Tibial artery (tissue), 4 donors: Measurements from ENCODE around the gene LCE2B.

ENCODE experiments used
- DNase-seq, 2 donors: peaks; one replicate each; pipeline ENCODE4 v3.0.0-alpha.2; 2019
- H3K27ac ChIP-seq, 2 donors: fragments of 200-600 bp; sonication (generic) in 1 of 2; 1 replicate in 1 of 2; 2 replicates in 1 of 2; pipeline ENCODE4 v1.5.1; 2018 to 2019; ENCODE audit warnings: mild to moderate bottlenecking in 1 of 2
- H3K27me3 ChIP-seq, 2 donors: fragments of 200-600 bp; sonication (generic) in 1 of 2; one replicate each; pipeline versions ENCODE4 v1.5.1 to v1.6.0; 2016 to 2019
- H3K36me3 ChIP-seq, 3 donors: fragments of 200-600 bp; sonication (generic) in 2 of 3; one replicate each; pipeline ENCODE4 v1.5.1; 2016 to 2019; ENCODE audit warnings: mild to moderate bottlenecking in 2 of 3
- H3K4me1 ChIP-seq, 4 donors: fragments of 200-600 bp; sonication (generic) in 2 of 4; 1 replicate in 3 of 4; 2 replicates in 1 of 4; pipeline ENCODE4 v1.5.1; 2016 to 2019
- H3K4me3 ChIP-seq, 2 donors: fragments of 200-600 bp; sonication (generic) in 1 of 2; 1 replicate in 1 of 2; 2 replicates in 1 of 2; pipeline ENCODE4 v1.5.1; 2018 to 2019; ENCODE audit warnings: mild to moderate bottlenecking in 2 of 2
- H3K9me3 ChIP-seq, 3 donors: fragments of 200-600 bp; sonication (generic) in 1 of 3; one replicate each; pipeline ENCODE4 v1.5.1; 2016 to 2019
- CTCF ChIP-seq, 2 experiments: fragments of 200-600 bp in 1 of 2; fragments of 450-650 bp in 1 of 2; IDR thresholded peaks; one replicate each; pipeline ENCODE4 v1.5.1; 2017 to 2019; ENCODE audit warnings: antibody characterized with exemption in 2 of 2, mild to moderate bottlenecking in 1 of 2, moderate library complexity in 1 of 2
- intact Hi-C: fragments of 100-400 bp; cut with DNase I; formaldehyde crosslinking; loops from one replicate; pipeline ENCODE4 v1.15.0; 2023; ENCODE audit warnings: low total_unique reads

Gene LCE2B

GRCh38 chr1:152699746-152700145, 13.8 kb downstream of the LCE2B start:
- intact Hi-C loops, result no loop called here
- H3K36me3 ChIP-seq, result no peaks in the 10 kb centered on the region
- H3K9me3 ChIP-seq, result no peaks in the 10 kb centered on the region
- no peak for TF ChIP-seq CTCF (IDR thresholded peaks at IDR 0.05)
- H3K27me3 ChIP-seq, result no peaks in the 10 kb centered on the region
- no peaks in the 10 kb centered on the region for H3K4me1 ChIP-seq
- H3K27ac ChIP-seq, result no peak overlapping the region
- DNase-seq, result no peak
- H3K4me3 ChIP-seq, result no peak overlapping the region

GRCh38 chr1:152707860-152708259, 21.9 kb downstream of the LCE2B start, which contains the start of gene LCE4A:
Gene LCE4A, plus strand, starts transcription at chr1:152708160. Its CDS starts 916 bp downstream, at chr1:152709076.
- DNase-seq, result no peak
- TF ChIP-seq CTCF (IDR thresholded peaks at IDR 0.05), result no peak
- no peaks in the 10 kb centered on the region for H3K9me3 ChIP-seq
- no peaks in the 10 kb centered on the region for H3K36me3 ChIP-seq
- H3K27ac ChIP-seq, result no peak within 1 kb of the TSS
- H3K4me1 ChIP-seq, result no peaks in the 10 kb centered on the region
- no peak within 1 kb of the TSS for H3K4me3 ChIP-seq
- H3K27me3 ChIP-seq, result no peaks in the 10 kb centered on the region
- intact Hi-C loops, result no loop called here

- Histone ChIP-seq H3K27ac (no peak overlapping the region), H3K9me3 (no peaks in the 10 kb centered on the region), H3K4me3 (no peak overlapping the region), H3K4me1 (no peaks in the 10 kb centered on the region), H3K36me3 (no peaks in the 10 kb centered on the region), H3K27me3 (no peaks in the 10 kb centered on the region)
- DNase-seq, result no peak
- TF ChIP-seq CTCF (IDR thresholded peaks at IDR 0.05), result no peak
- intact Hi-C loops, result no loop called here
Measured at GRCh38 chr1:152718238-152718637, 32.3 kb downstream of the LCE2B start.

- H3K4me3 ChIP-seq, result no peak overlapping the region
- TF ChIP-seq CTCF (IDR thresholded peaks at IDR 0.05), result no peak
- intact Hi-C loops, result no loop called here
- H3K9me3 ChIP-seq, result no peaks in the 10 kb centered on the region
- no peaks in the 10 kb centered on the region for H3K4me1 ChIP-seq
- no peak overlapping the region for H3K27ac ChIP-seq
- no peaks in the 10 kb centered on the region for H3K36me3 ChIP-seq
- no peak for DNase-seq
- H3K27me3 ChIP-seq, result no peaks in the 10 kb centered on the region
Measured at GRCh38 chr1:152725261-152725660, 39.3 kb downstream of the LCE2B start.

GRCh38 chr1:152728986-152729385, 43.1 kb downstream of the LCE2B start:
- TF ChIP-seq CTCF (IDR thresholded peaks at IDR 0.05), result no peak

GRCh38 chr1:152735648-152736047, 49.7 kb downstream of the LCE2B start:
- Histone ChIP-seq H3K4me1 (no peaks in the 10 kb centered on the region), H3K4me3 (no peak overlapping the region), H3K27me3 (no peaks in the 10 kb centered on the region), H3K27ac (no peak overlapping the region), H3K36me3 (no peaks in the 10 kb centered on the region), H3K9me3 (no peaks in the 10 kb centered on the region)
- TF ChIP-seq CTCF (IDR thresholded peaks at IDR 0.05), result no peak
- intact Hi-C loops, result no loop called here
- DNase-seq, result no peak

More at GRCh38 chr1:152728986-152729385, 43.1 kb downstream of the LCE2B start:
- no peaks in the 10 kb centered on the region for H3K9me3 ChIP-seq
- intact Hi-C loops, result no loop called here
- no peak for DNase-seq
- H3K4me1 ChIP-seq, result no peaks in the 10 kb centered on the region
- no peaks in the 10 kb centered on the region for H3K36me3 ChIP-seq
- no peaks in the 10 kb centered on the region for H3K27me3 ChIP-seq
- H3K4me3 ChIP-seq, result no peak overlapping the region
- no peak overlapping the region for H3K27ac ChIP-seq
